NCI-H345 treated with DMSO at 0.1 percent for 48 hours (cell line): ENCODE results near the gene TLE2.
"Not testable (repeated sequence)": the region's sequence is repeated elsewhere in the genome, so short reads cannot be mapped to it uniquely, and the experiment has no call there.

Source experiments
- DNase-seq: peaks from one replicate; lab custom pipeline; 2025; ENCODE audit not compliant: unreplicated experiment; lab: John Stamatoyannopoulos, UW

The TLE2 gene

DNA sequence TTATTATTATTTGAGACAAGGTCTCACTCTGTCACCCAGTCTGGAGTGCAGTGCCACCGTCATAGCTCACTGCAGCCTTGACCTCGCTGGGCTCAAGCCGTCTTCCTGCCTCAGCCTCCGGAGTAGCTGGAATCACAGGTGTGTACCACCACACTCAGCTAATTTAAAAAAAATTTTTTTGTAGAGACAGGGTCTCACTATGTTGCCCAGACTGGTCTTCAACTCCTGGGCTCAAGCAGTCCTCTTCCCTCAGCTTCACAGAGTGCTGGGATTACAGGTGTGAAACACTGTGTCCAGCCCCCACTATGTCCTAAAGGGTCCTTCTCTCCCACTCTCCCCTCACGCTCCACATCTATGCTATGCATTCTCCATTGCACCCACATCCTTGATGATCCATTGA, 9.1 kb upstream of the TLE2 start:
- DNase-seq = no peak

DNA sequence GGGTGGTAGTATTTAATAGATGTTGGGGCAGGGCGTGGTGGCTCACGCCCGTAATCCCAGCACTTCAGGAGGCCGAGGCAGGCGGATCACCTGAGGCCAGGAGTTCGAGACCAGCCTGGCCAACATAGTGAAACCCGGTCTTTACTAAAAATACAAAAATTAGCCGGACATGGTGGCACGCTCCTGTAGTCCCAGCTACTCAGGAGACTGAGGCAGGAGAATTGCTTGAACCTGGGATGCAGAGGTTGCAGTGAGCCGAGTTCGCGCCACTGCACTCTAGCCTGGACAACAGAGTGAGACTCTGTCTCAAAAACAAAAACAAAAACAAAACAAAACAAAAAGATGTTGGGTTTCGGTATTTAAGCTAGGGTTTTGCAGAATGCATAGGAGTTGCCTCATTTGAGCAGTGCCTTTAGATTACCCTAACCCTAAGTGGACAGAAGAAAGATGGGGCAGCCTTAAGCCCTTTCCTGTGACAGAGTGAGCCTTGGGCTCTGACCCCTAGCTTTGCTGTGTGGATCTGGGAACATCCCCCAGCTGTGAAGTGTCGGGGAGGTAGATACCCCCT, 8.0 kb upstream of the TLE2 start:
- not testable (repeated sequence) for DNase-seq

DNA sequence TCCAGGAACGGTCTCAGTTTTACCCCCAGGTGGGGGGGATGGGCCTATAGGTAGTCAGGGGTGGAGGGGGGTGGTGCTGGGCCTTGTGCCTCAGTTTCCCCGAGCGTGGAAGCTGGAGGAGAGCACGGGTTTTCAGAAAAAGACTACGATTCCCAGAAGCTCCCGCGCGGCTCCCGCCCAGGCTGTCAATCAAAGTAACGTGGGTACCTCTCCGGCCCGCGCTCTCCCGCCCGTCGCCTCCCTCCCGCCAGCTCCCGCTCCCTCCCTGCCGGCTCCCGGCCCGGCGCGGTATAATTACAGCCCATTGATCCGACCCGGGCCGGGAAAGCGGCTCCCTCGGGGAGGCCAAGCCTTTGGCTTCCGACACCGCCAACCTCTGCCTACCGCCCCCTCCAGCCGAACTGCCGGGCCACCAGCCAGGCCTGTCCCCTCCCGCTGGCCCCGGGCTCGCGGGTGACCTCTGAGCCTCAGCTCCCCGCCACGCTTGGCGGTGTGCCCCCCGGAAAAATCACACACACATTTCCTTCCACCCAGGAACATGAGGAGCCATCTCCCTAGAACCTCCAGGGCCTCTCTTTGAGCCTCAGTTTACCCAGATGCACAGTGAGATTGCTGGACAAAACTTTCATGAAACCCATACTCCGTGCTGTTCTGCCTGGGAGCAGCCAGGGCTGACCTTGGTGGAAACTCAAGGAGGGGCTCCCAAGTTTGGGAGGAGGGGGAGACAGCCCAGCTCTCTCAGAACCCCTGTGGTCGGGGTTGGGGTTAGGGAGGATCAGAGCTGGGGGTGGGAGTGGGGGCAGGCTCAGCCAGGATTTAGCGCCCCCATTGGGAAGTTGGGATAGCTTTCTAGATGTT, 7.3 kb upstream of the TLE2 start:
- DNase-seq = peak; percentile 89

GRCh38 chr19:3035542-3036118, 6.5 kb upstream of the TLE2 start:
- peak; percentile 96 for DNase-seq

GRCh38 chr19:3034656-3035541, 5.8 kb upstream of the TLE2 start:
- no peak for DNase-seq

GRCh38 chr19:3034406-3034655, 5.3 kb upstream of the TLE2 start:
- DNase-seq = no peak

- DNase-seq = no peak
Measured at GRCh38 chr19:3033595-3034405, 4.7 kb upstream of the TLE2 start.

GRCh38 chr19:3031607-3031867, 2.5 kb upstream of the TLE2 start:
- DNase-seq = no peak

GRCh38 chr19:3028305-3029064, 595 bp downstream of the TLE2 start:
- no peak for DNase-seq

- DNase-seq = no peak
Measured at GRCh38 chr19:3027981-3028304, 1.1 kb downstream of the TLE2 start.

DNA sequence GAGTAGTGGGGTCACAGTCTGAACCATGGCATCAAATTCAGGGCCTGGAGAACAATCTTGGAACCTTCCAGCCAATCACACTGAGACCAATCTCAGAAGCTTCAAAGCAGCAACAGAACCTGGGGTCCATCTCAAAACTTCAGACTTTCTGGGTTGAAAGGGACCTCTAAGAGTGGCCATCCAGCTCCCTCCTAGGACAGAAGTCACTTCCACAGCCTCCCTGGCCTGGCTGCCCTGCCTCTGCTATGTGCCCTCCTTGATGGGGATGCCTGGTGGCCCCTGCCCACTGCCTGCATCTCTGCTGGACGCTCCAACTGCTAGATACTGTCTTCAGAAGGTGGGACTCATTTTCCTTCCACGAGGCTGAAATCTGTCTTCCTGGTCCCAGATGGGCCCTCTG, 1.8 kb downstream of the TLE2 start:
- no peak for DNase-seq

GRCh38 chr19:3026768-3027167, 2.3 kb downstream of the TLE2 start:
- no peak for DNase-seq

DNA sequence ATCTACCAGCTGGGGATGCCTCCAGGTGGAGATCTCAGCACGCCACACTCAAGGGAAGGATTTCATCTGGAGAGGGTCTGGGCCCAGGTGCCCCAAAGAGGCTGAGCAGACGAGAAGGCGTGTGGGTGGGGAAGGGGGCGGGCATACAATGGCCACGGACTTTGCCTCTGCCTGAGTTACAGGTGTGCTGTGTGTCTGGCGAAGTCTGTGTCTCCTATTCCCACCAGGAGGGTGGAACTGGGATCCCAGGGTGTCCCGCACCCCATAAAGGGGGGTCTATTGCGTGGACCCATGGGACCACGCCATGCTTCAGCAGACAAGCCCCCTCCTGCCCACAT, 3.6 kb downstream of the TLE2 start:
- no peak for DNase-seq

- no peak for DNase-seq
Measured at GRCh38 chr19:3024870-3025548, 4.1 kb downstream of the TLE2 start.

- no peak for DNase-seq
Measured at GRCh38 chr19:3024509-3024869, 4.6 kb downstream of the TLE2 start.

- DNase-seq = no peak
Measured at GRCh38 chr19:3020321-3020960, 8.6 kb downstream of the TLE2 start.

DNA sequence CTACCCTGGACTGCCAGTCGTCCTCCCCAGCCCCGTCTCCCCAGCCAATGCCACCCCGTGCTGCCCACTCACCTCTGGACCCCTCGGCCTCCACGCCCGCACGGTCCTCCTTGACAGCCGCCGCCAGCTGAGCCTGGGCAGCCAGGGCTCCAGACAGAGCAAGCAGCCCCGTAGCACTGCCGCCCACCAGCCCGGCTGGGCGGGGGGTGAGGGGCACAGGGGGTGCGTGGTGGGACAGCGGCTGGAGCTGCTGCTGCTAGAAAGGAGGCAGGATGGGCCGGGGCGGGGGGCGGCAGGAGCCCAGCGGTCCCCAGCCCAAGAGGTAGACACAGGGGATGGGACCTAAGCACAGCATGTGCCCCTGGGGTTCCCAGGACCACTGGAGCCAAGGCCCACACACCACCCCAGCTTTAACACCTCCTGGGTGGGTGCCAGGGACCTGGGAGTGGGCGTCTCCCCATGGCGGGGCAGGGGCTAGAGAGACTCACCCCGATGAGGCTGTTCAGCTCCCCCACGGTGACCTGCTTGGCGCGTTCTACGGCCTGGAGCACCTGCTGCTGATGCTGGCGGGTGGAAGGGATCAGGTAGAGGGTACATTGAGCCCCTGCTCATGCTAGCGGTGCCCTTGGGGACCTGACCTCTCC, 9.7 kb downstream of the TLE2 start:
- DNase-seq = no peak

DNA sequence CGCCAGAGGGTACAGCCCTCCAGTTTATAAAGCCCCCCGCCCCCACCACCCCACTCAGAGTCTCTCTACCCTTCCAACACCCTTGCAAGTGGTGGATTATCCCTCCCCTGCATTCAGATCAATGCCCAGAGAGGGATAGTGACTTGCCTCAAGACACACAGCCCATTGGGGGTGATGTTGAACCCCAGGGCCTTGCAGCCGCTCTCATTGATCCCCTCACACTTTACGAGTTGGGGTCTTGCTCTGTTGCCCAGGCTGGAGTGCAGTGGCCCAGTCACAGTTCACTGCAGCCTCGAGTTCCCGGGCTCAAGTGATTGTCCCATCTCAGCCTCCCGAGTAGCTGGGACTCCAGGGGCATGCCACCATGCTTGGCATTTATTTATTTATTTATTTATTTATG, 11.2 kb downstream of the TLE2 start:
- no peak for DNase-seq
